Measurements from ENCODE around the gene SLC19A1. TPM values are rescaled to one million over a fixed set of nuclear protein-coding genes. Genes with fewer than 3 reads are reported as not detected.

The SLC19A1 gene
- total RNA-seq, 2 experiments from 2014 or later = 34.3 to 38.4 TPM

GRCh38 chr21:45559216-45560105, 17.2 kb upstream of the SLC19A1 start:
- H3K4me1 Mint-ChIP-seq = peaks cover 4% of the 10 kb centered on the region
- ATAC-seq (ENCODE audit: low read depth) (no peak), DNase-seq (no peak)
- no peak overlapping the region for H3K4me3 Mint-ChIP-seq
- H3K27me3 Mint-ChIP-seq = peaks cover 28% of the 10 kb centered on the region
- no peak overlapping the region for H3K27ac Mint-ChIP-seq
- no peaks in the 10 kb centered on the region for H3K9me3 Mint-ChIP-seq
- no peaks in the 10 kb centered on the region for H3K36me3 Mint-ChIP-seq
- POLR2A ChIA-PET = no interaction called here

- H3K4me3 Mint-ChIP-seq = no peak overlapping the region
- POLR2A ChIA-PET = no interaction called here
- H3K36me3 Mint-ChIP-seq = no peaks in the 10 kb centered on the region
- peaks cover 4% of the 10 kb centered on the region for H3K4me1 Mint-ChIP-seq
- H3K27ac Mint-ChIP-seq = no peak overlapping the region
- H3K27me3 Mint-ChIP-seq = peaks cover 22% of the 10 kb centered on the region
- ATAC-seq (ENCODE audit: low read depth) (no peak), DNase-seq (peak; percentile 19)
- no peaks in the 10 kb centered on the region for H3K9me3 Mint-ChIP-seq
Measured at GRCh38 chr21:45558044-45558721, 15.9 kb upstream of the SLC19A1 start.

- Mint-ChIP-seq H3K36me3 (no peaks in the 10 kb centered on the region), H3K9me3 (no peaks in the 10 kb centered on the region), H3K4me1 (peaks cover 4% of the 10 kb centered on the region), H3K4me3 (no peak overlapping the region), H3K27me3 (peaks cover 16% of the 10 kb centered on the region), H3K27ac (no peak overlapping the region)
- ATAC-seq (ENCODE audit: low read depth) = no peak
- DNase-seq = peak; percentile 17
- POLR2A ChIA-PET = interaction anchor here (2.6 kb wide), 1 partner anchor 262 kb away, joined by 8 read pairs; no protein-coding TSS in a partner anchor
Measured at GRCh38 chr21:45557616-45558043, 15.4 kb upstream of the SLC19A1 start.

GRCh38 chr21:45556645-45557615, 14.7 kb upstream of the SLC19A1 start:
- Mint-ChIP-seq H3K9me3 (no peaks in the 10 kb centered on the region), H3K27ac (no peak overlapping the region), H3K36me3 (no peaks in the 10 kb centered on the region), H3K4me3 (no peak overlapping the region), H3K27me3 (peaks cover 9% of the 10 kb centered on the region), H3K4me1 (peaks cover 6% of the 10 kb centered on the region)
- ATAC-seq (ENCODE audit: low read depth) (no peak), DNase-seq (peak; percentile 32)
- POLR2A ChIA-PET = interaction anchor here (1.6 to 2.6 kb wide), 2 partner anchors 36 to 263 kb away, joined by 5 to 8 read pairs; no protein-coding TSS in a partner anchor

GRCh38 chr21:45556302-45556644, 14.0 kb upstream of the SLC19A1 start:
- Mint-ChIP-seq H3K27ac (no peak overlapping the region), H3K36me3 (no peaks in the 10 kb centered on the region), H3K4me3 (no peak overlapping the region), H3K27me3 (peaks cover 8% of the 10 kb centered on the region), H3K9me3 (no peaks in the 10 kb centered on the region), H3K4me1 (peaks cover 13% of the 10 kb centered on the region)
- DNase-seq (no peak), ATAC-seq (ENCODE audit: low read depth) (no peak)
- POLR2A ChIA-PET = interaction anchor here (0.9 to 2.6 kb wide), 3 partner anchors 36 to 263 kb away, joined by 3 to 8 read pairs (median 5); no protein-coding TSS in a partner anchor

GRCh38 chr21:45555557-45556301, 13.5 kb upstream of the SLC19A1 start:
- H3K27me3 Mint-ChIP-seq = peaks cover 5% of the 10 kb centered on the region
- peaks cover 17% of the 10 kb centered on the region for H3K4me1 Mint-ChIP-seq
- ATAC-seq (ENCODE audit: low read depth) = peak; percentile 31
- H3K9me3 Mint-ChIP-seq = no peaks in the 10 kb centered on the region
- peak overlapping the region; percentile 47 for H3K4me3 Mint-ChIP-seq
- H3K27ac Mint-ChIP-seq = no peak overlapping the region
- DNase-seq = peak; percentile 61
- POLR2A ChIA-PET = interaction anchor here (0.9 to 2.6 kb wide), 3 partner anchors 37 to 264 kb away, joined by 3 to 8 read pairs (median 5); no protein-coding TSS in a partner anchor
- no peaks in the 10 kb centered on the region for H3K36me3 Mint-ChIP-seq

GRCh38 chr21:45555251-45555556, 13.0 kb upstream of the SLC19A1 start:
- H3K4me1 Mint-ChIP-seq = peaks cover 22% of the 10 kb centered on the region
- ATAC-seq (ENCODE audit: low read depth) (no peak), DNase-seq (no peak)
- H3K4me3 Mint-ChIP-seq = no peak overlapping the region
- no peaks in the 10 kb centered on the region for H3K36me3 Mint-ChIP-seq
- H3K27me3 Mint-ChIP-seq = peaks cover 5% of the 10 kb centered on the region
- POLR2A ChIA-PET = interaction anchor here (0.9 to 2.6 kb wide), 3 partner anchors 37 to 264 kb away, joined by 3 to 8 read pairs (median 5); no protein-coding TSS in a partner anchor
- H3K9me3 Mint-ChIP-seq = no peaks in the 10 kb centered on the region
- no peak overlapping the region for H3K27ac Mint-ChIP-seq

GRCh38 chr21:45554477-45555175, 12.4 kb upstream of the SLC19A1 start:
- peaks cover 24% of the 10 kb centered on the region for H3K4me1 Mint-ChIP-seq
- H3K27me3 Mint-ChIP-seq = peaks cover 5% of the 10 kb centered on the region
- peak overlapping the region; percentile 88 for H3K27ac Mint-ChIP-seq
- POLR2A ChIA-PET = interaction anchor here (1.0 kb wide), 1 partner anchor 38 kb away, joined by 3 read pairs; no protein-coding TSS in a partner anchor
- ATAC-seq (ENCODE audit: low read depth) (peak; percentile 79), DNase-seq (peak; percentile 99)
- H3K4me3 Mint-ChIP-seq = peak overlapping the region; percentile 87
- no peaks in the 10 kb centered on the region for H3K9me3 Mint-ChIP-seq
- no peaks in the 10 kb centered on the region for H3K36me3 Mint-ChIP-seq

- H3K27me3 Mint-ChIP-seq = no peaks in the 10 kb centered on the region
- no peaks in the 10 kb centered on the region for H3K9me3 Mint-ChIP-seq
- no peaks in the 10 kb centered on the region for H3K36me3 Mint-ChIP-seq
- POLR2A ChIA-PET = no interaction called here
- peaks cover 28% of the 10 kb centered on the region for H3K4me1 Mint-ChIP-seq
- H3K27ac Mint-ChIP-seq = peak overlapping the region; percentile 70
- DNase-seq (peak; percentile 37), ATAC-seq (ENCODE audit: low read depth) (no peak)
- peak overlapping the region; percentile 63 for H3K4me3 Mint-ChIP-seq
Measured at GRCh38 chr21:45552696-45553391, 10.6 kb upstream of the SLC19A1 start.

- H3K9me3 Mint-ChIP-seq = no peaks in the 10 kb centered on the region
- H3K4me1 Mint-ChIP-seq = peaks cover 28% of the 10 kb centered on the region
- peak; percentile 37 for DNase-seq
- POLR2A ChIA-PET = interaction anchor here (1.2 to 2.1 kb wide), 4 partner anchors 9 to 69 kb away, joined by 3 to 14 read pairs (median 6); partner anchors contain the start of gene SLC19A1
- H3K27ac Mint-ChIP-seq = peak overlapping the region; percentile 99
- peak overlapping the region; percentile 85 for H3K4me3 Mint-ChIP-seq
- H3K27me3 Mint-ChIP-seq = no peaks in the 10 kb centered on the region
- no peak for ATAC-seq (ENCODE audit: low read depth)
- no peaks in the 10 kb centered on the region for H3K36me3 Mint-ChIP-seq
Measured at GRCh38 chr21:45551783-45552695, 9.8 kb upstream of the SLC19A1 start.

Measured in activated naive CD8-positive, alpha-beta T cell treated with anti-CD3 and anti-CD28 coated beads, Interleukin-2, amount 10 ng/mL, durations not matched to agents 7 days and 5 days (primary cell).